Esophagus muscularis mucosa (tissue), 4 donors: ENCODE results near the gene XRCC6.

ENCODE experiments used
- CTCF ChIP-seq, 3 experiments: fragments of 200-600 bp in 2 of 3; fragments of 450-650 bp in 1 of 3; sonication (generic) in 2 of 3; IDR thresholded peaks; one replicate each; pipeline ENCODE4 v1.5.1; 2017 to 2019; ENCODE audit warnings: antibody characterized with exemption in 3 of 3, mild to moderate bottlenecking in 2 of 3, moderate library complexity in 1 of 3
- EP300 ChIP-seq: sonication (generic); formaldehyde crosslinking; IDR thresholded peaks from one replicate; pipeline ENCODE4 v1.6.1; 2017; ENCODE audit warnings: antibody characterized with exemption
- POLR2A ChIP-seq: fragments of 450-650 bp; IDR thresholded peaks from one replicate; pipeline ENCODE4 v1.6.1; 2017; ENCODE audit warnings: antibody characterized with exemption, moderate library complexity, mild to moderate bottlenecking, low read depth
- POLR2AphosphoS5 ChIP-seq, 2 donors: sonication (generic); formaldehyde crosslinking; IDR thresholded peaks; one replicate each; pipeline ENCODE4 v1.6.1; 2017; ENCODE audit warnings: antibody characterized with exemption in 2 of 2

- TF ChIP-seq POLR2A (no peak), CTCF (IDR thresholded peaks at IDR 0.05) (no peak), POLR2AphosphoS5 (IDR thresholded peaks at IDR 0.05) (no peak), EP300 (no peak)
These were observed 29.1 kb downstream of the XRCC6 start for GRCh38 chr22:41650229-41650628.
